Measurements from ENCODE around the gene FRMPD4.

FRMPD4 gene

DNA sequence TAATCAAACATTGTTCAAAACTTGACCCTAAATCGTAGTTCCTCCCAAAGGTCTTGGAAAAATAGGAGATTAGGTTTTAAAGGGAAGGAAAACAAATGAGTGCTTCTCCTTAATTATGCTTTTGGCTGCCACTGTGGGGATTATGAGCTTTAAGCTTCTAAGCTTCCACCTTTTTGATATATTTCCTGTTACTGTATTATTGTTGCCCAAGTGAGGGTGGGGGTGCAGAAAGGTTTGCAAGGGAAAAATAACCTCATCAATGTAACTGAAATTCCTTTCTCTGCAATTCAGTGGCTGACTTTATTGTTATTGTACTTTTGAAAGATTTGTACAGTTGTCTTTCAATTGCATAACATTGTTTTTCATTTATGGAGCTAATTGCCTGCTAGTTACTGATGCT lies 285.1 kb downstream of the FRMPD4 start:
- in situ Hi-C loops (cut with MboI; ENCODE audit: low sequenced_read_pairs), result no loop called here

DNA sequence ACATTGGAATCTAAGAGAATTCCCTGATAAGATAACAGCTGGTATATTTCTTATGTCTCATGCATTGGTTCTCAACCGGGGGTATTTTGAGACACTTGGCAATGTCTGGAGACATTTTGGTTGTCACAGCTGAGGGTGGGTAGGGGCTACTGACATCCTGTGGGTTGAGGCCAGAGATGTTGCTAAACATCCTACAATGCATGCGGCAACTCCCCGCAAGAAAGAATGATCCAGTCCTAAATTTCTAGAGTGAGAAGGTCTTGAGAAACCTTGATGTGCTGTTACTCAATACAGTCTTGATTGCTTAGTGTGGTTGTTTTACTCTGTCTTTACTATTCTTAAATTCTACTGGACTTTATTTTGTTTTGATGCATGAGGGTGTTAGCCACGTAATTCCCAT lies 287.2 kb downstream of the FRMPD4 start:
- in situ Hi-C loops (cut with MboI; ENCODE audit: low sequenced_read_pairs), result no loop called here

DNA sequence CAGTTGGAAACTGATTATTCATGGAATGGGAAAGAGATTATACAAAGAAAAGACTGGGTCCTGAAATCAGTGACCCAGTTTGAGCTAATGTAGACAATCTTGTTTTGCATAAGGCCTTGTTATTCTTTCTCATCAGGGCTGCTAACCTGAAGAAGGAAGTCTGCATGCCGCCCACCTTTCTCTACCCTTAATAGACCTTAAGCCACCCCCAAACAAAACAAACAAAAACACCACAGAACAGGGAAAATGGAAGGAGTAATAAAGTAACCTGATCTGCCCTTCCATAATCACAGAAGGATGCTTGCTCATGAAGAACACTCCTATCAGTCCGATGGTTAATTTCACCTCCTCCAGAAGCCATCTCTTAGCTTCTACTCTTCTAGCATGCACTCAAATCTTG lies 288.1 kb downstream of the FRMPD4 start:
- in situ Hi-C loops (cut with MboI; ENCODE audit: low sequenced_read_pairs), result no loop called here

DNA sequence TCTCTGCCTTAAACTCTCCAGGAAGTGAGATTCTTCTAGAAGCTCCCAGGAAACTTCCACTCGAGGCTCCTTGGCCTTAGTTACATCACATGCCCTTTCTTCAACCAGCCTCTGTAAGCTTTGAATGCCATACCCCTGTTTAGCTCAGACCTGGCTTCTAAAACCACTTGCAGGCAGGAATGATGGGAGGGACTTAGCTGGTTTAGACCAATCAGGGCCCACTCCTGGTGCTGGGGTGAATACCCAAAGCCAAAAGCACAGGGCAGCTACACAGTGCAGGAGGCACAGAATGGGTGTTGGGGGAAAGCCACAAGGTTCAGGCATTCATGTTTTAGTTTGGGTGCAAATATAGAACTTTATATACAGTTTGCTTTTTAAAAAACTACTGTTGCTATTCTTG lies 296.2 kb downstream of the FRMPD4 start:
- in situ Hi-C loops (cut with MboI; ENCODE audit: low sequenced_read_pairs), result no loop called here

DNA sequence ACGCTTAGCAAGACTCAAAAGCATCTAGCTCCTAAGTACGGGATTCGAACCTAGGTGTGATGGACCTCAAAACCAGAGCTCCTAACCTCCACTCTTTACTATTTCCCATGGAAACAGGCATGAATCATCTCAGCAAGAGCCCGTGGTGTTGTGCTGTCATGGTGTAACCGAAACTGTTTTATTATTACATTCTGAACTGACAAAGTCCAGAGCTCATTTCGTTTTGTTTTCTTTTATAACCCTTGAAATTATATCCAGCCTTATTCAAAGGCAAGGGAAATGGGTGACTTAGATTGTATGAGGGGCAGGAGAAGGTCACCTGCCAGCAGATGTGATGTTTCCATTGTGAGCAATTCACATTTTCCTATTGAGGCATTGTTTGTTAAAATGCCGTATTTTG lies 301.1 kb downstream of the FRMPD4 start:
- in situ Hi-C loops (cut with MboI; ENCODE audit: low sequenced_read_pairs), result no loop called here

DNA sequence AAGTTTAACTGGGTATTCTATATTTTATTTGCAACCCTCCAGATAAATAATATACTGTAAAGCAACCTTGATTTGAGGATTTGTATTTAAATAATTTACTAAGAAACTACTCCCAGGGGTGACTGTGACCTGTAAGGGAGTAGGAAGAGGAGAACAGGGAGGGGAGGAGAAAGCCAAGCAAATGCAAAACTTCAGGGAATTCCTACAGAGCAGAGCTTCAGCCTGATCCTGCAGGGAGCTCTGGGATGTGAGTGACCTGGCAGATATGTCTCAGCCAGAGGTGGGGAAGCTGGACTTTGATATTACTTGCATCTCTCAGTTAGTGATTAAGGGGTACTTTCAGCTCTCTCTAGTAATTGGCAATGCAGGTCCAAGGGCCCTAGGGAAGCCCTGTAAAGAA lies 302.0 kb downstream of the FRMPD4 start:
- in situ Hi-C loops (cut with MboI; ENCODE audit: low sequenced_read_pairs), result no loop called here

DNA sequence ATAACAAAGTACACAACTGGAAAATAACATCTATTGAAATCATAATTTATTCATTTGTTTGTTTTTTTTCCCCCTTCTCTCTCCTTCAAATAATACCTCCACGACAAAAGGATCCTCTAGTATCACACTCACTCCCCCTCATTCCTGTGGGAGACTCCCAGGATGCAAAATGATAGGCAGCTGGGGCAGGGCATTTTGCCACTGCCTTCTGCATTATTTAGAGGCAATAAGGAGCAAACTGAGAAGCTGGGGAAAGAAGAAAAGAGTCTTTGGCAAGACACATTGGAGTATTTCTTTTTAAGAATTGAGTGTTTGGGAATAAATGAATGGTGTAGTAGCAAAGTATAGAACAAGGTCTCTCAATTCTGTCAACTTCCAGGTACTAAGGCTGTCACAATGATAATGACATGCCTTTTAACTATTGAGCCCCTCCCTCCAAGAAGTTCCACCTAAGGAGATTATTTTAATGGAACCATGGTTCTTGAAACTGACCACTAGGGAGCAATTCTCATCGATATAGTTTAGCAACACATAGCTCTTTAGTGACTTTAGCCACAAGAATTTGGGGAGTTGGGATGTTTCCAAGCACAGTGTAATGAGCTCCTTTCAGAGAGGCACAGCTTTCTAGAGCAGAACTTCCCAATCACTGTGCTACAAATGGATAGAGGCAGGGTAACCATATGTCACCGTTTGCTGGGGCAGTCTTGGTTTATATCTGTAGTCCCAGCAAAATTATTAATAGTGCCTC lies 303.3 kb downstream of the FRMPD4 start:
- in situ Hi-C loops (cut with MboI; ENCODE audit: low sequenced_read_pairs), result no loop called here

DNA sequence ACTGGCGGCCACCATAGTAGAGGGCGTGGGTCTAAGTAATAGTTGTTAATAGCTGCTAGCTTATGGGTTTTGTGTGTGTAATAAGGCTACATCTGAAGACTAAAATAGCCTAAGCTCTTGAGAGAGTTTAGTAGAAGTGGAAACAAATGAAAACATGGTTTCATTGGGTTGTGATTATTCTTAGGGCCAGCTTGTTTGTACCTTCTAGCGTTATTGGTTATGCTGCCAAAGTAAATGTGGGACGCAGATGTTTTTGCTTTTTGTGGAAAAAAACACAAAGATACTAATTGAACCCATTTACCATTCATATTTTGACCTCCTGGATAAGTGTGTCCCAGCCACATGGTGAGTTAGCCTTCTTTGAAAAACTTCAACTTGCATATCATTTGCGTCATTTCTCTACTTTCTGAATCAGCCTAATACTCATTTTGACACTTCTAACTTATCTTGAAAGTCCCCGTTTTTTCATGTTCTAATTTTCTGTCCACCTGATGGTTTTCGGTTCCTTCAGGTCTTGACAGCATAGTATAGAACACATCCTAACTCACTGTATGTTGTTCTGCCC lies 305.3 kb downstream of the FRMPD4 start:
- in situ Hi-C loops (cut with MboI; ENCODE audit: low sequenced_read_pairs), result no loop called here

DNA sequence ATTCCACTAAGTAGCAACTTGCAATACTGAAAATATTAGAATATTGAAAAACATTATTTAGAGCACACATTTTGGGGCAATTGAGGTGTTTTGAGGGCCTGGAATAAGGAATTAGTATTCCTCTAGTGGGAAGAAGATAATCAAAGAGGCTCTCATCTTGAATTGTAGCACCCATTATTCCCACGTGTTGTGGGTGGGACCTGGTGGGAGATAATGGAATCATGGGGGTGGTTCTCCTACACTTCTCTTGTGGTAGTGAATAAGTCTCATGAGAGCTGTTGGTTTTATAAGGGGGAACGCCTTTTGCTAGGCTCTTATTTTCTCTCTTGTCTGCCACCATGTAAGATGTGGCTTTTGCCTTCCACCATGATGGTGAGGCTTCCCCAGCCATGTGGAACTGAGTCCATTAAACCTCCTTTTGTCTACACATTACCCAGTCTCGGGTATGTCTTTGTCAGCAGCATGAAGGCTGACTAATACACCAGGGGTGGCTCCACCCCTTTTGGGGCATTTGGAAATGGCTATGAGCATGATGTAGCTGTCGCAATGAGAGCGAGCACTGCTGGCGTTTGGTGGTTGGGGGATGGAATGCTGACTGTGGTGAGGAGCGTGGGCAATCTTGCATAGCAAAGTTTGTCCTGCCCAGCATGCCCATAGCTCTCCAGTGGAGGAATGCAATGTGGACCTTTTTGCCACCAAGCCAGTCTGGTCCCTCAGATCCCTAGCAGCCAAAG lies 308.2 kb downstream of the FRMPD4 start:
- in situ Hi-C loops (cut with MboI; ENCODE audit: low sequenced_read_pairs), result no loop called here

DNA sequence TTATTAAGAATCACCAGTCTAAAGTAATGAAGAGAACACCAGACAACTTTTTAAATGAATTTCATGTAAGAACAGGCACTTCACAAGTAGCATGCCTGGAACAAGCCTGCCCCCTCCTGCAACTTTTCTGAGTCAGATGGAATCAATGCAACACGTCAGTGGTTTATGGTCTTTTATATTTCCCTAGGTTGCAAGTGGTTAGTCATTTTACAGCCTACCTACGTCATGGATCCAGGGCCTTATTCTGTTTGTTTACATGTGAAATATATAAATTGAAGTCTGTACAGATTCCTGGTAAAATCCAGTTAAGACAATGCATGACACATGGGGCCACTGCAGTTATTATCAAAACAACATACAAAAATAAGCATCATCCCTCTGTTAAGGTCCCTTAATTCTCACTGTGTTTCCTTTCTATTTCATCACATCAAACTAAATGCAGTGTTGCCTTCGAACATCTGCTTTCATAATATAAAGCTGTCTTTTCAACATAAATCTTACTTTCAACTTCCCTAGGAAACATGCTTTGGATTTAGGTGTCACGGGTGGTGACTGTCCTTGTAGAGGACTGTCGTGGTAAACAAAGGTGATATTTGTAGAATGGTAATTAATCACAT lies 309.3 kb downstream of the FRMPD4 start:
- in situ Hi-C loops (cut with MboI; ENCODE audit: low sequenced_read_pairs), result no loop called here

DNA sequence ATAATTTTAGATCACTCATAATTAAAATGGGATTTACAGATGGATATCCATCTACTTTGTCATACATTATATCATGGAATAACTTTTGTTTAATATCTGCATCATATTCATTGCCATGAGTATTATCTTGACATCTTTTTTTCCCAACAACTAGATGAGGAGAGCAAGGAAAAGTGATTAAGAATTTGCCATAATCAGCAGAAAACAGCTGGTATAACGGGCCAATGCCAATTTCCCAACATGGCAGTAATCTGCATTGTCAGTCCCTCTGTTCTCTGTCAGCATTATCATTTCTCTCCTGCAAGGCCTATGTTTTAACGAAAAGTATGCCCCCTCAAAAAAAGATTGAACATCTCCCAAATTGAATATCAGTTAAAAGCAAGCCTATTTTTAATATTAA lies 314.0 kb downstream of the FRMPD4 start:
- in situ Hi-C loops (cut with MboI; ENCODE audit: low sequenced_read_pairs), result no loop called here

DNA sequence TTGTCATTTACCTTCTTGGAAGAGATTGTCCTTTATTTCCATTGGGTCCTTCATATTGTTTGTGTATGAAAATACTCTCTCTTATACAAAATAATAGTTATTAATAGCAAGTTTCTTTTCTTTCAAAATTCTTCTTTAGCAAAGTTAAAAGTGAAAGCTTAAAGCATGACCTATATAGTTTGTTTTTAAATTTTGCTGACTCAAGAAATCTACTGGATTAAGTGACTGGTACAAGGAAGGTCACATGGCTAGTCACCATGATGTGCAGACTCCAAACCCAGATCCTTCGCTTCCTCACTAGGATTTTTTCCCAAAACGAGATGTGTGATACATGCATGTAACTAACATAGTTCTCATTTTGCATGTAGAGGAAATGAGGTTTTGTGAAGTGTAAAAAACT lies 322.7 kb downstream of the FRMPD4 start:
- in situ Hi-C loops (cut with MboI; ENCODE audit: low sequenced_read_pairs), result no loop called here

DNA sequence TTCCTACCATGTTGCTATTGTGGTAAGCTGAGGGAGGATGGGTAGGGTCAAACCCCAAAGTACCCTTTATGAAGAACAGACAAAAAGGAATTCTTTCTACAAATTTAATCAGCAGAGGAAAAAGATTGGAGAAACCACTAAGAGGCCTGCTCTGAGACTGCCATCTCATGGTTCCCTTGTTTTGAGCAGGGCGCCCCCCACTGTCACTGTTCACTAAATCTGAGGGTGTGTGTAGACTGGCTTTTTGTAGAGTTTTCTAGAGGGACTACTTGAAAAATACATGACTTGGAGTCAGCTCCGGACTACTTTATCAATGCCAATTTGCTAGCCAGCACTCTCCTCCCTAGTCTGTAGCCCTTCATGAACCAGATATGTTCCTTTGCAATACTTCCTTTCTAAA lies 324.8 kb downstream of the FRMPD4 start:
- in situ Hi-C loops (cut with MboI; ENCODE audit: low sequenced_read_pairs), result no loop called here

DNA sequence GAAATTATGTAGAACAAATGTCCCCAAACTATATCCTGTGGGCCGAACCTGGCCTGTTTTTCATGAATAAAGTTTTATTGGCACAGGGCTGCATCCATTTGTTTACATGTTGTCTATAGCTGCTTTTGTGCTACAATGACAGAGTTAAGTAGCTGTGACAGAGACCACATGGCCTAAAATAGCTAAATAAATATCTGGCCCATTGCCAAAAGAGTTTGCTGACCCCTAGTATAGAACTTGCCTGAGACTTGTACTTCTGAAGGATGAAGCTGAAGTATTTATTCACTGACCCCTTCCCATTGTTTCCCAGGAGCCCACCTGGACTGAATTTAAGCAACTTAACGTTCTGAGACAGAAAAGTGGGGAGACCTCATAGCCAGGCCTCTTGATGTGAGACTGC lies 325.6 kb downstream of the FRMPD4 start:
- in situ Hi-C loops (cut with MboI; ENCODE audit: low sequenced_read_pairs), result no loop called here

DNA sequence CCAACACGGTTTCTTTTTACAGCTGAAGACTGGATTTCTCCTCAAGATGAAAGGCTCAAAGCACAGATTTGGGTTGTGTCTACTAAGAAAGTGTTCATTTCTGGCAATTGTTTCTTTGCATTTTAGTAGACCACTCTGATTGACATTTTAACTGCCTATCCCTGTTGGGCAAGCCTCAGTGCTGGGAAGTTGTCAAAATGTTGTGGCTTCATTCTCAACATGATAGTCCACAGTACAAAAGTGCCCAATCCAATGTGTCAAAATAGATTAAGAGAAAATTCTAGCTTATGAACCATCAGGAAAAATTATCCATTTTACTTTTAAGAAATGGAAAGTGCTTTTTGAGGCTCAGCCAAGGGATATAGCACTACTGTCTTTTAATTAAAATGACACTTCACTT lies 329.0 kb downstream of the FRMPD4 start:
- in situ Hi-C loops (cut with MboI; ENCODE audit: low sequenced_read_pairs), result no loop called here

DNA sequence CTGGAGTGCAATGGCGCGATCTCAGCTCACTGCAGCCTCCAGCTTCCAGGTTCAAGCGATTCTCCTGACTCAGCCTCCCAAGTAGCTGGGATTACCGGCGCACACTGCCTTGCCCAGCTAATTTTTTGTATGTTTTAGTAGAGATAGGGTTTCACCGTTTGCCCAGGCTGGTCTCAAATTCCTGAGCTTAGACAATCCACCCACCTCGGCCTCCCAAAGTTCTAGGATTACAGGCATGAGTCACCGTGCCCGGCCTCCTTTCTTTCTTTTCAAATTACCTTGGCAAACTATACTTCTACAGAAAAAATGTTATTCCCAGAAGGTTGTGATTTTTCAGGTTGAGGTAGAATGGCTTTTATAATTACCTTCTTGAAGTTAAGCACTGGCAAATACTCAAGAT lies 331.0 kb downstream of the FRMPD4 start:
- in situ Hi-C loops (cut with MboI; ENCODE audit: low sequenced_read_pairs), result no loop called here

DNA sequence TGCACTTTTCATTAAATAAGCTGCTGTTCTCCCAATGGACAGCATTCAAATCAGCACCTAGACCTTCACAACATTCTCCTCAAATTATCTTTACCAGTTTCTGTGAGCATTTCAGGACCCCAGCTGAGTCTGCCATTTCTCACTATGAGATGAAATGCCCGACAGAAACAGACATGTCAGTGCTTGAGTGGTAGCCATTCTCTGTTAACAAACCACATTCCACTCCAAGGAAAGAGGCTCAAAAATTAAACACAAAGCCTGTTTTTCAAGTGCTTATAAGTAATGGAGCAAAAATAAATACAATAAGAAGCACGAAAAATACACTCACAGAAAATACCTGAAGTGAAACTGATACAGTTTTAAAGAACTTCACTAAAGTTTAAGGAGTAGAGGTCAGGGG lies 332.8 kb downstream of the FRMPD4 start:
- in situ Hi-C loops (cut with MboI; ENCODE audit: low sequenced_read_pairs), result no loop called here

DNA sequence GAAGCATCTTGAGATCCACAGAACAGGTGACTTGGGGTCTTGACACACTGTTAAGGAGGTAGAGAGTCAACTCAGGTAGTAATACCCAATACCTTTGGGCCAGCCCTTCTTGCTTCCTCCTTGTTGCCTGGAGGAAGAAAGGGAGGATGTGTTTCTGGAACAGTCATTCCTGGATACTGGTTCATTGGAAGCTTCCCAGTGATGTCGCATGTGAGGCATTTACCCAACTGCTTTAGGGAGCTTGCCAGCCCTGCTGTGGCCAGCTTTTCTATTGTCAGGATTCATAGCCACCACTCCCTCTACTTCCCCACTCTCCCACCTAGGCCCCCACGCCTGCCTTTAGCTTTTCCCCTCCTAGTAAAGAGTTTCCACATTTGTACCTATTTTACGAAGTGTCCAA lies 342.7 kb downstream of the FRMPD4 start:
- in situ Hi-C loops (cut with MboI; ENCODE audit: low sequenced_read_pairs), result no loop called here

DNA sequence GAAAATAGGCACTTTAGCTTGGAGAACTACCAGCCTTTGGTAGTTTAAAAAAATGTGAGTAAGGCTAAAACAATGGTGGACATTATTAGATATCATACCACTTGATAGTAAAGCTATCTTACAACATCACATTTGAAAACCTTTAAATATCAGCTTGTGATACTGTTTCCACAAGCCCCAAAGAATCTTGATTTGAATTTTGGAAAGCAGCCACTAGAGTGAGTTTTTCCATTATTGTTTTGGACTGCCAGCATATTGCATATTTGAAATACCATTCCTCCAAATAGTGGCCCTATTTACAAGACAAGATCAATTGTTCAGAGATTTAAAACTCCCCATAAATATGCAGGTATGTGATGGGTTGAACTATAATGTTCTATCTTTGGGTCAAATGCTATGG lies 349.9 kb downstream of the FRMPD4 start:
- in situ Hi-C loops (cut with MboI; ENCODE audit: low sequenced_read_pairs), result no loop called here

DNA sequence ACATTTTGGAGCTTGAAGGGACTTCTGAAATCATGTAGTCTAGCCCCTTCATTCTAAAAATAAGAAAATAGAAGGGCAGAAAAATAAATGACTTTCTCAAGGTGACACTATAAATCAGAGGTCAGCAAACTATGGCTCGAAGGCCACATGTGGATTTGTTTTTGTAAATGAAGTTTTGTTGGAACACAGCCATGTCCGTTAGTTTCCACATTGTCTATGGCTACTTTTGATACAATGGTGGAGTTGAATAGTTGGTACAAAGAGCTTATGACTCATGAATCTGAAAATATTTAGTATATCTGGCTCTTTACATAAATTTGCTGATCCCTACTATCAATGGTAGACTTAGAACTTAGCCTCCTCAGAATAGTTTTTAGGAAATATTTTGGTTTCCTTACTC lies 350.5 kb downstream of the FRMPD4 start:
- in situ Hi-C loops (cut with MboI; ENCODE audit: low sequenced_read_pairs), result no loop called here

DNA sequence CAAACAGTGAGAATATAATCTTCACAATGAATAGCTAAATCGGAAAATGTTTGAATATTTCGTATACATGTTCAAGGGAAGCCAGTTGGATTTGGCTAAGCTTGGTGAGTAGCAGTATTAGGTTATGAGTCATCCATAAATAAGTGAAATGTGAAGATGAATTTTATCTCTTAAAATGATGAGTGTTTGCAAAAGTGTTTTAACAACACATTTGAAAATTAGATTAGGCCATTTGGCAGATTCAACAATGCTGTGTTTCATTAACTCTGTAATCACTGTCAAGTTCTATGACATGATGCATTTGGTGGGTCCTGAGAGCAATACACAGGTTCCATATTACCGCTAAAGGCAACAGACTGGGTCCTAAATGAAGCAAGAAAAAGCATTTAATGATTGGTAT lies 351.1 kb downstream of the FRMPD4 start:
- in situ Hi-C loops (cut with MboI; ENCODE audit: low sequenced_read_pairs), result no loop called here
